H1 (cell line): Measurements from ENCODE around the gene CLIC3.

Experiments used
- CHD1 ChIP-seq: IDR thresholded peaks from 2 replicates; pipeline ENCODE4 v1.6.1; 2012; ENCODE audit warnings: low read depth, low read length, improper control_type of control experiment
- EZH2 ChIP-seq: fragments of 200-600 bp; sonication (generic); IDR thresholded peaks from 2 replicates; pipeline ENCODE4 v1.7.1; 2012; ENCODE audit warnings: low read depth, mild to moderate bottlenecking, moderate library complexity, low read length, inconsistent platforms; ENCODE audit not compliant: severe bottlenecking
- KDM5A ChIP-seq: fragments of 200-600 bp; IDR thresholded peaks from 2 replicates; pipeline ENCODE4 v1.7.1; 2012; ENCODE audit warnings: mild to moderate bottlenecking, low read length, inconsistent platforms, mixed read lengths
- MAFK ChIP-seq: IDR thresholded peaks from 2 replicates; pipeline ENCODE4 v1.6.1; 2012; ENCODE audit warnings: low read depth, mild to moderate bottlenecking, improper control_type of control experiment, low read length
- TF ChIP-seq, protein P1 (sequence below), 3 experiments: IDR thresholded peaks; 1 replicate in 2 of 3; 2 replicates in 1 of 3; pipeline versions ENCODE4 v1.5.1 to v1.6.1; 2011; ENCODE audit warnings: low read length in 3 of 3, mild to moderate bottlenecking in 3 of 3, inconsistent platforms in 2 of 3, low read depth in 1 of 3, moderate library complexity in 1 of 3; ENCODE audit not compliant: insufficient read depth in 1 of 3; ENCODE audit errors: control extremely low read depth in 1 of 3

DNA sequence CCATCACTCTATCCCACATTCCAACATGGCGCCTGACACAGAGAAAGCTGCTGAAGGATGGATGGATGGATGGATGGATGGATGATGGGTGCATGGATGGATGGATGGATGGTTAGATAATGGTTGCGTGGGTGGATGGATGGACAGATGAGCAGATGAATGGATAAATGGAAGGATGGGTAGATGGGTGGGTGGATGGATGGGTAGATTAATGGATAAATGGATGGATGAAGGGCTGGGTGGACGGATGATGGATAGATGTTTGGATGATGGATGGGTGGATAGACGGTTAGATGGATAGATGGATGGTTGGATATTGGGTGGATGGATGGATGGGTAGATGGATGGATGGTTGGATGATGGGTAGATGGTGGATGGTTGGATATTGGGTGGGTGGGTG lies 39.8 kb downstream of the CLIC3 start:
- TF ChIP-seq KDM5A (no peak), CHD1 (no peak), MAFK (no peak), EZH2 (no peak)
- TF ChIP-seq, protein P1, sequence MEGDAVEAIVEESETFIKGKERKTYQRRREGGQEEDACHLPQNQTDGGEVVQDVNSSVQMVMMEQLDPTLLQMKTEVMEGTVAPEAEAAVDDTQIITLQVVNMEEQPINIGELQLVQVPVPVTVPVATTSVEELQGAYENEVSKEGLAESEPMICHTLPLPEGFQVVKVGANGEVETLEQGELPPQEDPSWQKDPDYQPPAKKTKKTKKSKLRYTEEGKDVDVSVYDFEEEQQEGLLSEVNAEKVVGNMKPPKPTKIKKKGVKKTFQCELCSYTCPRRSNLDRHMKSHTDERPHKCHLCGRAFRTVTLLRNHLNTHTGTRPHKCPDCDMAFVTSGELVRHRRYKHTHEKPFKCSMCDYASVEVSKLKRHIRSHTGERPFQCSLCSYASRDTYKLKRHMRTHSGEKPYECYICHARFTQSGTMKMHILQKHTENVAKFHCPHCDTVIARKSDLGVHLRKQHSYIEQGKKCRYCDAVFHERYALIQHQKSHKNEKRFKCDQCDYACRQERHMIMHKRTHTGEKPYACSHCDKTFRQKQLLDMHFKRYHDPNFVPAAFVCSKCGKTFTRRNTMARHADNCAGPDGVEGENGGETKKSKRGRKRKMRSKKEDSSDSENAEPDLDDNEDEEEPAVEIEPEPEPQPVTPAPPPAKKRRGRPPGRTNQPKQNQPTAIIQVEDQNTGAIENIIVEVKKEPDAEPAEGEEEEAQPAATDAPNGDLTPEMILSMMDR (IDR thresholded peaks at IDR 0.05; ENCODE audit: control extremely low read depth in 1 of 3, insufficient read depth in 1 of 3, low read depth in 1 of 3, low read length in 3 of 3): no peak
